Stimulated activated CD4-positive, alpha-beta T cell treated with anti-CD3 and anti-CD28 coated beads, Interleukin-4, amount 100 ng/mL, for 4 hours (primary cell): ENCODE measurements around the gene FAM184B.
"Not testable (repeated sequence)": the region's sequence is repeated elsewhere in the genome, so short reads cannot be mapped to it uniquely, and the experiment has no call there.

Source experiments
- DNase-seq, 2 experiments: peaks; one replicate each; pipeline ENCODE4 v3.0.0-alpha.2; 2020

FAM184B gene

DNA sequence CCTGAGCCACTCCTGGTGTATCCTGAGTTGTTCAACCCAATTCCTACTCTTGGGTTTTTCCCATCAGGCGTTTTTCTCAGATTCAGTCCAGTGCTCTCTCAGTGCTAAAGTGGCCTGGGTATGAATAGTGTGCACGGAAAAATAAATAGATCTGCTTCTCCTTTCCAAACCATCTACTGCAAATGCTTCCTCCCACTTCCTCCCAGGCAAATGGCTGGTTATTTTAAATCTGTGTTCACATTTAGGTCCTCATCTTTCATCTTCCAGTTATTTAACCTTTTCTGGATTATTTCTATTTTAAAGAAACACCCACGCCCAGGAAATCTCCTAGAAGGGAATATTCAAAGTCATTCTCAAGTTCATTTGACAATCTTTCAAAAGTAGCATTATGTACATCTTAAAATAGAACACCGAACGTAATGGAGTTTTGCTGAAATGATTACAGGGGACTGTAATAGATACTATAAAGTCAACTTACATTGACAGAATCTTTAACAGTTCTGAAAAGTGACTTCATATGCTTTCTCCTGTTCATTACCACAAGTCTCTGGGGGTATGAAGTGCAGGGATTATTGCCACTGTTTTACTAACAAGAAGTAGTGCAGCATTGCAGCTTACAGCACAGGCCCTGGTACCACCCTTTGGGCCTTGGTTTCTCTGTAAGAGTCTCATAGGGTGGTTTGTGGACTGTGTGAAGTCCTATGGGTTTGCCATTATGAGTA lies 100.7 kb downstream of the FAM184B start:
- DNase-seq = no peak

- DNase-seq = no peak
Measured at GRCh38 chr4:17670423-17670822, 111.0 kb downstream of the FAM184B start.

DNA sequence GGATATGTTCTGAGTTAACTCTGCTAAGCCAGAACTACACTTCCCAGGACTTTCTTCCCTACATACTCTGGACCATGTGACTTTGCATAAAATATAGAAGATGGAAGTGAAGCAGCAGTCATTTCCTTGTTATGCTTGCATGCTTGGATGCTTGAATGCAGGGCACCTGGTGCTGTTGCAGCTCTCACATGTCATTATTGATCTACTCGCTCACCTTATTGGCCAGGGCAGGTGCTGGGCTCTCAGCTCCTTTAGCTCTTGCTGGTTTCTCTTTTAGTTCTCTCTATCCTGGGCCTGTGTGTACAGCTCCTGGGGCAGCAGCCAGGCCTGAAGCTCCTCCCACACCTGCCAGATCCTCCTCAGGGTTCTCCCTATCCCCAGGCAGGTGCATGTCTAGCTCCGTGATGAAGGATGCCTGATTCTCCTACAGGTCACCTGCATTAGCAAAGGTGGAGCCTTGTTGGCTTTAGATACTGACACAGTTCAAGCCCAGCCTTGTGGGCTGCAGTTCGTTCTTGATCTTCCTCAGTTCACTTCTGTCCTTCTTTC lies 113.7 kb downstream of the FAM184B start:
- DNase-seq = no peak

GRCh38 chr4:17667253-17667652 lies 114.2 kb downstream of the FAM184B start:
- DNase-seq = no peak

DNA sequence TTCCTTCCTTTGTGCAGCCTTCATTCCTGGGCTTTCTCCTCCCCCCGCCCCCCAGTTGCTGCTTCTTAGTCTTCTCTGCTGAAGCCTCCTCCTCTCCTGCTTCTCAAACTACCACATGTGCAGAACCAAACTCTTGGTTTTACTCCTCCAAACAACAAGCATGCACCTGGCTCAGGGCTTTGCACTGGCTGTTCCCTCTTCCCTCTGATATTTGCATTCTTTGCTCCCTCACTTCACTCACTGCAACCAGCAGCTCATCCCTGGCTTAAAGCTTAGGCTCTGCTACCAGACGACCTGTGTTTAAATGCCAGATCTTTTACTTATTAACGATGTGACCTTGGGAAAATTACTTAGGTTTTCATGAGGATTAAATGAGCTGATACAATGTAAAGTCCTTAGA lies 115.6 kb downstream of the FAM184B start:
- DNase-seq = no peak

DNA sequence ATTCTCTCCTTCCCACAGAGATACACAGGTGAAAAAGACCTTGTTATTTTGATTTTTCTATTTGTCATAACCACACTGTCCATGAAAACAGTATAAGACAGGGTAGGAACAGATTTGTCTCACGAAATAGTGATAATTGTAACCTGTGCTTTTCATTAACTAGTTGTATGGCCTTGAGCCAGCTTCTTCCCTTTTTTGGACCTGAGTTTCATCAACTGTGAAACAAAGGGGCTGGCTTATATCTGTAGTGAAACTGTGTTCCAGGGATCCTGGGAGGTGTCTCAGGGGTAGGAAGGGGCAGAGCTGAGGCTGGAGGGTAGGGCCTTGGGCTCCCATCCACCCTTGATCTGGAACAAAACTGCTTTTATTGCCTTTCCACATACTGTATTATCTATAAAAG lies 116.1 kb downstream of the FAM184B start:
- no peak for DNase-seq

DNA sequence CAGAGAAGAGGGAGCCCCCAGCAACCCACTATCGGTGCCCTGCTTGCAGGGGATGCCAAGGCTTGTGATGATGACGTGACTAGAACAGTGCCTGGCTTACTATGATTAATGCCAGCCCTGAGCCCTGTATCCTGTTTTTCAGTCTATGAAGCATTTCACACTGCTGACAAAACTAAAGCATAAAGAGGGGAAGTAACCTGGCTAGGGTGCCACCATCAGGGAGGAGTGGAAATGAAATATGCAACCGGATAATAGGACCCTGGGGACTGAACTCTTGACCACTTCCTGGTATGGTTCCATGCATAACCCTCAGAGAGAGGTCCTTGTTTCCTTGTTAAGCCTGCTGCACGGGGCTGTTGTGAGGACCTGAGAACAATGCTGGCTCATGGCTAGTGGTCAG lies 116.7 kb downstream of the FAM184B start:
- no peak for DNase-seq

DNA sequence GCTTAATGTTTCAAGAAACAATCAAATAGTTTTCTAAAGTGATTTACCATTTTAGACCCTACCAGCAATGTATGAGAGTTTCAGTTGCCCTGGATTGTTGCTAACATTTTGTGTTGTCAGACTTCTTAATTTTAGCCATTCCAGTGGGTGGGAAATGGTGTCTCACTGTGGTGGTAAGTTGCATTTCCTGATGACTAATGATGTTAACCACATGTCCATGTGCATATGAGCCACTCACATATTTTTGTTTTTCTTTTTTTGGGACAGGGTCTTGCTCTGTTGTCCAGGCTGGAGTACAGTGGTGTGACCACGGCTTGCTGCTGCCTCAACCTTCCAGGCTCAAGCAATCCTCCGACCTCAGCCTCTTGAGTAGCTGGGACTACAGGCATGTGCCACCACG lies 118.7 kb downstream of the FAM184B start:
- no peak for DNase-seq

DNA sequence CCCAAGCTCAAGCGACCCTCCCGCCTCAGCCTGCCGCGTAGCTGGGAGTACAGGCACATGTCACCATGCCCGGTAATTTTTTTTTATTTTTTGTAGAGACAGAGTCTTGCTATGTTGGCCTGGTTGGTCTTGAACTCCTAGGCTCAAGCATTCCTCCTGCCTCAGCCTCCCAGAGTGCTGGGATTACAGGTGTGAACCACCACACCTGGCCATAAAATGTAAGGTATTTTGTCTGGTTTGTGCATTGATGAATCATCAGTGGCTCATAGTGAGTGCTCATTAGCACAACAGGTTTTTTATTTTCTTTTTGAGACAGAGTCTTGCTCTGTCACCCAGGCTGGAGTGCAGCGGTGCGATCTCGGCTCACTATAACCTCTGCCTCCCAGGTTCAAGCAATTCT lies 122.2 kb downstream of the FAM184B start:
- not testable (repeated sequence) for DNase-seq

GRCh38 chr4:17657849-17658248 lies 123.6 kb downstream of the FAM184B start:
- DNase-seq = no peak

- no peak for DNase-seq
Measured at GRCh38 chr4:17657090-17657489, 124.3 kb downstream of the FAM184B start.

- no peak for DNase-seq
Measured at GRCh38 chr4:17654701-17655100, 126.7 kb downstream of the FAM184B start.

- no peak for DNase-seq
Measured at GRCh38 chr4:17650406-17650805, 131.0 kb downstream of the FAM184B start.

- DNase-seq = no peak
Measured at GRCh38 chr4:17647927-17648326, 133.5 kb downstream of the FAM184B start.

GRCh38 chr4:17647176-17647806 lies 134.1 kb downstream of the FAM184B start:
- no peak for DNase-seq

DNA sequence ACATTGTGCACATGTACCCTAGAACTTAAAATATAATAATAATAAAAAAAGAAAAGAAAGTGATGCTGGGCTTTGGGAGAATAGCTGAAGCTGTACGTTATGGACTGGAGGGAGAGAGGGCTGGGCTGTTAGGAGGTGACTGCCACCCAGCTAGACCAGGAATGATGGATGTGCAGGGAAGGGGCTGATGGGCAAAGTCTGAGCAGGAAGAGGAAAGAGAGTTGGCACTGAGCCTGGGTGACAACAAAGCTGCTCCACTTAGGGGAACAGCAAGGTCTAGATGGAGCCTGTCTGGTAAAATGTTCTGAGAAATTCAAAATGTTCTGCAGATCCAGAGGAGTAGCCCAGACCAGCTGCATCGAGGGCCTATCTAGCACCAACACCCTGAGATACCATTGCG lies 134.7 kb downstream of the FAM184B start:
- no peak for DNase-seq

DNA sequence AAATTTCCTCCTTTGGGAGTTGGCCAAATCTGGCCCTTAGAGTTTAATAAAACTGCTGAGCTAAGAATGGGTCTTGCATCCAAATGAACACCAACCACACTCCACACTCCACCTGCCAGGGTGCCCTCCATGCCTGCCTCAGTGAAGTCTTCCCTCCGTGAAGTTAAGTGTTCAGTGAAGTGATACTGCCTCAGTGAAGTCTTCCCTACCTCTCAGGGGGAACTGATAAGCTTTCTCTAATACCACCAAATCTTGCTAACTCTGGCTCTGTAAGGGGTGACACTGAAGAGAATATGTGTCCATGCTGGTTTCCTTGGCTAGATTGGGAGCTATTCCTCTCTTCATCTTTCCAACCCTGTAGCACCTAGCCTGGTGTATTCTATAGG lies 139.0 kb downstream of the FAM184B start:
- no peak for DNase-seq

DNA sequence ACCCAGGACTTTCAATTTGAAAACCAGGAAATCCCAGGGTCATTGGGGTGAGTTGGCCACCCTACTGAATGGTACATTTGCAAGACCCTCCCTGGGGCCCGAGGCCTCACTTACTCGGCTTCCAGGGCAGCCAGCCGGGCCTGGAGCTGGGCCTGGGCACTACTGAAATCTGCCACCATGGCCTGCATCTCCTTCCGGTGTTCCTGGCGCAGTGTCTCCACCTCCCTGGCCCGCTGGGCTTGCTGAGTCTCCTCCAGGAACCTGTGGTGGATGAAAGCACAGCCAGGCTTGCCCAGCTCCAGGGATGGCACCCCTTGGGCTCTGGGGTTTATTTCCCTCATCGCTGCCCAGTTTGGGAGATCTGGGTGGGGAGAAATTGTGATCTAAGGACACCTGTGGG lies 142.3 kb downstream of the FAM184B start:
- DNase-seq = no peak

DNA sequence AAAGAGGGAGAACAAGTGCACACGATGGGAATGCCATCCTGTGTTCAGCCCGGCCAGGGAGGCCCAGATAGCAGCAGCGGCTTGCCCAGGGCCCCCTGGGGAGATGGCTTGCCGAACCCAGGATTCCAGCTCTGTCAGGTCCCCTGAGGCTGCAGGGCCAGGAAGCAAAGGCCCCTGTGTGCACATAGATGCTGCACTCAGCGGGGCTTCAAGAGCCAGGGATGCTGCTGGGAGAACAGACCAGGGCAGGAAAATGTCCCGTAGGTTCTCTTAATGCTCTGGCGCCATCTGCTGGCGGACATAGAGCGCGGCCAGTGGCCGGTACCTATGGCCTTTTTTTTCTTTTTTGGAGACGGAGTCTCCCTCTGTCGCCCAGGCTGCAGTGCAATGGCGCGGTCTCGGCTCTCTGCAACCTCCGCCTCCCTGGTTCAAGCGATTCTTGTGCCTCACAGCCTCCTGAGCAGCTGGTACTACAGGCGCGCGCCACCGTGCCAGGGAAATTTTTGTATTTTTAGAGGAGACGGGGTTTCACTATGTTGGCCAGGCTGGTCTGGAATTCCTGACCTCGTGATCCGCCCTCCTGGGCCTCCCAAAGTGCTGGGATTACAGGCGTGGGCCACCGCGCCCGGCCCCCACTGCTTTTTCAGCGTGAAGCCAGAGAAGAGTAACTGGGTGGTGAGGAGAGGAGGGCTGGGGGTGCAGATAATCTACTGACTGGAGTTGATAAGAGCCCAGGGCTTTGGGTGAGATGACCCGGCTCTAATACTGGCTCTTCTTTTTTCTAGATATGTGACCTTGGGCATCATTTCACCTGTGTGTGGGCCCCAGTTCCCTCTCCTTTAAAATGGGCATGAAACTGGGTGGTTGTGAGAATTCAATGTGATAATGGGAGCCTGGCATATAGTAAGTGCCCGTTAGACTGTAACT lies 144.5 kb downstream of the FAM184B start:
- peak; percentile 51 to 69 for DNase-seq

DNA sequence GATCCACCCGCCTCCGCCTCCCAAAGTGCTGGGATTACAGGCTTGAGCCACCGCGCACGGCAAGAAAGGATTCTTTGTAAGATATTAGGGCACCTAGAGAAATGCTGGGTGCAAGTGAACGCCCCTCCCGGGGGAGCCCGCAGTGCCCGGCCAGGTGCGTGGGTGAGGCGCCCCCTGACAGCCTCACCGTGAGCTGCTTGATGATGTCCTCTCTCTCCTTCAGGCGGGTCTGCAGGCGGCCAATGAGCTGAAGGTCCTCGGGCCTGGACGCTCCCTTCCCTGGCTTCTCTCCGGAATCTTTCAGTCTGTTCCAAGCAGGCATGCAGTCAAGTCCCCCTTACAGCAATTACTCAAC lies 145.1 kb downstream of the FAM184B start:
- no peak for DNase-seq

DNA sequence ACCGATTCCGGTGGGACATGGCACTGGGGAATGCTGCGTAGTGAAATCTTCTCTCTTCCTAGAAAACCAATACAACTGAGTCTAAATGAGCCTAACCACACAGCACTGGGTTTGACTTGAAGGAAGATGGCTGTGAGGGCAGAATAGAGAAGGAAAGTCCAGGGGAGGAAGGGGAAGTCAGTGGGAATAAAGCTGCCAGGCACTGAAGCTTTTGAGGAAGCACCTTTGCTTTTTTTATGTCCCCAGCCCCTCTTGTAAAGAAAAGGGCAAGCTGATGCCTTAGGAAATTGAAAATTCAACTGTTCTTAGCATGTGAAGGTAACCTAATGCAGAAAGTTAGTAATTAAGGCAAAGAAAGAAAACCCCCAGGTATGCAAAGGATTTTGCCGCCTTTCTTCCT lies 146.4 kb downstream of the FAM184B start:
- no peak for DNase-seq

- DNase-seq = no peak
Measured at GRCh38 chr4:17633600-17633999, 147.8 kb downstream of the FAM184B start.

- DNase-seq = no peak
Measured at GRCh38 chr4:17630228-17630627, 151.2 kb downstream of the FAM184B start.

DNA sequence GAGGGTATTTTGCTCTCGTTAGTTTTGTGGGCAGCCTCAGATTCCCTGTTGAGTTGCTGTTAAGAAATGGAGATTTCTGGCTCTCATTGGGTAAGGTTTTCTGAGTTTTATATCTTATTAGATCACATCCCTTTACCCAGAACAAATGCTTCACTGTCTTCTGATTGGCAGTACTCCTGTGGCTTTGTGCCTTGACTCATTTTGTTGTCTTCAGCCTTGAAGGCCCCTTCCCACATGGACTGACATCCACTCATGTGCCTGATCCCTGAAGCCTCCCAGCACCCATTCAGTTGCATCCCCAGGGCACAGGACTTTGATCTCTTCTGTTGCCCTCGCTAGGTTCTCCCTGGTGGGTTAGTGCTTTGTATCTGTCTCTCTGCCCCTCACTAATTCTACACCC lies 156.6 kb downstream of the FAM184B start:
- DNase-seq = no peak
